NCI-H446 treated with DMSO at 0.1 percent for 48 hours (cell line): Measurements from ENCODE around the gene ZNF780B.
"Not testable (repeated sequence)": the region's sequence is repeated elsewhere in the genome, so short reads cannot be mapped to it uniquely, and the experiment has no call there.

Experiments used
- DNase-seq: peaks from one replicate; lab custom pipeline; 2025; lab: John Stamatoyannopoulos, UW

ZNF780B gene

DNA sequence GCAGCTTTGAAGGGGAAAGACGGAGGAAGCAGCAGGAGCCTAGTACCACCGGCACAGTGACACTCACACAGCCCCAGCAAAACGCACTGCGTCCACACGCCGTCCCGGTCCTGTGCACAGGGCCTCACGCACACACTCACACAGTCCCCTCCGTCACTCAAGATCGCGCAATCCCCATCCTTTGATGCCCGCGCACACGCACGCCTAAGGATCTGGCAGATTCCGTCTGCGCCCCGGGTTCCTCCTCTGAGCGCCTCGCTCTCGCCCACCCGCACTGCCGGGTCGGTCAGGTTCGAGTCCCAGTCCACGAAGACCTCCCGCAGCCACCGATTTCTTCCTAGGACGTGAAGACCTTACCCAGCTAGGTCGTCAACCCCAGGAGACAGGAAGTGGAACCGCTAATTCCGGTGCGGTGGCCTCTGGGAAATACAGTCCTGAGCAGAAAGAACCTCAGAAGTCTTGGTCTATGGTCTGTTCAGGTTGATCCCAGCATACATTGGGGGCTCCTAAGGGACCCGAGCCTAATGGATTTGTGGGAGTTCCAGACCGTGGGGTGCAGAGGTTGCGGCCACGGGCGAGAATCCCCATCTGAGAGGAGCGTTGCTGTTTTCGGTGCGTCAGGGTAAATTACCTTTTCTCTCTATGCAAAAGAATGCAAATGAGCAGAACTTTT lies at the start of gene ZNF780B:
Gene ZNF780B, minus strand, starts transcription at position 400 of the 673 bp plus-strand sequence. CDS start 5,899 bp downstream, outside the sequence.
- peak; percentile 29 for DNase-seq

DNA sequence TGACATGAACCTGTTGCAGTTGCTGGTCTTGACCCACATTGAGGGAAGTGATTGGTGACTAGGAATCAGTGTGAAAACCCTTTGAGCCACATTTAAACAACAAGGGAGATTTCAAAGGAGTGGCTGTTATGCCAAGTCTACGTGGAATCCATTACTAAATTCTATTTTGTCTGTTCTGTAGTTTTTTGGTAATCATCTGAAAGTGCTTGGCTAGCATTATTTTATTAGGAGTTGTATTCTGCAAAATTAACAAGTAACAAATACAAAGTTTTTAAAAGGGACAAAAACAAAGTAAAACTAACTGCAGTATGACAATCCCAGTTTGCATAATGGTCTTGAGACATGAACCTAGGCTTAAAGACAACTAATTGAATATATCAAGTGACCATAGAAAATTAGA lies 48.7 kb upstream of the ZNF780B start:
- DNase-seq: no peak

DNA sequence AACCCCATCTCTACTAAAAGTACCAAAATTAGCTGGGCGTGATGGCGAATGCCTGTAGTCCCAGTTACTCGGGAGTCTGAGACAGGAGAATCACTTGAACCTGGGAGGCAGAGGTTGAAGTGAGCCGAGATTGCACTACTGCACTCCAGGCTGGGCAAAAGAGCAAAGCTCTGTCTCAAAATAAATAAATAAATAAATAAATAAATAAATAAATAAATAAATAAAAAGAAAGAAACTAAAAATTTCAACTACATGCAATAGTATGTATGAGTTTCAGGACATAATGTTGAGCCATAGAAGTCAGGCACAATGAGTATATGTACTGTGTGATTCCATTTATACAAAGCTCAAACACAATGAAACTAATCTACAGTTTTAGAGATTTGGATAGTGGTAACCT lies 47.6 kb upstream of the ZNF780B start:
- no peak for DNase-seq

DNA sequence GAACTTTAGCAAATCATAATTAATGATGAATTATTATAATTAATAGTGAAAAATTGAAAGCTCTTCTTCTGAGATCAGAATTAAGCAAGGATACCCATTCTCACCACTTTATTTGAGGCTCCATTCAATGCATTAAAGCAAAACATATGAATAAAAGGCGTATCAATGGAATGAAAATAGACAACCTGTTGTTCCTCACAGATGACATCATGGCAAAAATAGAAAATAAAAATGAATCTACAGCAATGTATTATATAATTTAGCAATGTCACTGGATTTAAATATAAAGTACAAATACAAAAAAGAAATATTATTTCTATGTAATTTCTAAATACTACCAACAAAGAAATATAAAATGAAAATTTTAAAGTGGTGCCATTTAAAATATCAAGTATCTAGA lies 45.8 kb upstream of the ZNF780B start:
- DNase-seq: no peak

DNA sequence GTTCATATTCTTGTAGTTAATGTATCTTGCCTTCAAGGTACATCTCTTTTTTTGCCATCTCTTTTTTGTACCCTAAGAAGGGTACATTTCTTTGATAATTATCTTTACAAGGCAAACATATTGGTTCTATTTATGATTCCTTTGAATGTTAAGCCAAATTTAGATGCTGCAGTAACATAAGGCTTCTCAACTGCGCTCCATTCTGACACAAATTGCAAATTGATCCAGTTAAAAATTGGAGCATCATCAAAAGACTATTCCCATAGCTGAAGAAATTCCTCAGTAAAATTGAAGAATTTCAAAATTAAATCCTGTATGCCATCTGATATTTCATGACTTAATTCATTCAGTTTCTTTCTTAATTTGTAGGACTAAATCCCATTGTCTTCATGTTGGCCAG lies 37.4 kb upstream of the ZNF780B start:
- DNase-seq: no peak

DNA sequence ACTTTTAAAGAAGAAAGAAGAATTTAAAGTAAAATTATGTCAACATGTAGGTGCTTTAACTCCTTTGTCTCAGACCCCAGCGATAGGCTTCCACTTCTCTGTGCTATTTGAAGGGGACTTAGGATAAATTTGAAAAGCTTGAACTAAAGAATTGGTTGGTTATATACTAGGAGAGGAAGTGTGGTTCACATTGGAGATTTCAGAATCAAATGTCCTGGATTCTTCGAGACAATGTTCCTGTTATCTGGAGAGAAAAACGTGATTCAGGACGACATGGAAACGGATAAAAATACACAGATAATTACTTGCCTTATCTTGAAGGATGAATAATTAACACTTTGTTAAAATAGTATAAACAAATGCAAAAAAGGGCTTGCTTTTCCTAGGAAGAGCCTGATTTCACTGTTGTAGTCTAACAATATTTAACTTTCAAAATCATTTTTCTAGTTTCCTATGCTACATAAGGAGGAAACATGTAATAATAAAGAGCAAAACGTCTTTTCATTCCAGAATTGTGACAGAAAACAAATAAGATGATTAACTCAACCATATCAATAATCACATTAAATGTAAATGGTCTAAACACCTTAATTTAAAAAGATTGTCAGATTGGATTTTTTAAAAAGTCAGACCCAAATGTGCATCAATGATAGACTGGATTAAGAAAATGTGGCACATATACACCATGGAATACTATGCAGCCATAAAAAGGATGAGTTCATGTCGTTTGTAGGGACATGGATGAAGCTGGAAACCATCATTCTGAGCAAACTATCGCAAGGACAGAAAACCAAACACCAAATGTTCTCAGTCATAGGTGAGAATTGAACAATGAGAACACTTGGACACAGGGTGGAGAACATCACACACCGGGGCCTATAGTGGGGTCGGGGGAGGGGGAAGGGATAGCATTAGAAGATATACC lies 35.4 kb upstream of the ZNF780B start:
- DNase-seq: no peak

DNA sequence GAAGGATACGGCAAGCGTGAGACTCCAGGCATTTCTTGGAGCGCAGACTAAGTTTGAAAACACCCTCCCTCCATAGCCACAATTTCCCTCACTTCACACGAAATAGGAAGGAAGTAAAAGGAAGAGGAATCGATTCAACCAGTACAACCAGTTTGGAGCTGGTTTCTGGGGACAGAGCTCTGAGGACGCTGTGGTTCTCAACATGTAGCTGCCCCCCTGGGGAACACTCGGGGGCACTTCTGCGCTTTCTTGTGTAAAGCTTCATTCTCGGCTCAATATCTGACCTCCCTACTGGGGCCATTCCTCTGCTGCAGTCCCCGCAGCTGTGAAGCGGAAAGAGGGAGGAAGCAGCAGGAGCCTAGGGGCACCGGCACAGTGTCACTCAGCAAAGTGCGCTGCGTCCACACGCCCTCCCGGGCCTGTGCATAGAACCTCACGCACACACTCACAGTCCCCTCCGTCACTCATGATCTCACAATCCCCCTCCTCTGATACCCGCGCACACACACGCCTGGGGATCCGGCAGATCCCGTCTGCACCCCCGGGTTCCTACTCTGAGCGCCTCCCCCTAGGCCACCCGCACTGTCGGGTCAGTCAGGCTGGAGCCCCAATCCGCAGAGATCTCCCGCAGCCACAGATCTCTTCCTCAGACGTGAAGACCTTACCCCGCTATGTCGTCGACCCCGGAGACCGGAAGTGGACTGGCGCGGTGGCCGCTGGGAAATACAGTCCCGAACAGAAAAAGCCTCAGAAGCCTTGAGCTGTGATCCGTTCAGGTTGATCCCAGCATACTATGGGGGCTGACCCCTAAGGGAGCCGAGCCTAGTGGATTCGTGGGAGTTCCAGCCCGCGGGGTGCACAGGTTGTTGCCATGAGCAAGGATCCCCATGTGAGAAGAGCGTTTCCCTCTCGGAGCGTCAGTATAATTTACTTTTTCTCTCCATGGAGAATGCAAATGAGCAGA lies 34.5 kb upstream of the ZNF780B start, which contains the start of gene ZNF780A:
Gene ZNF780A, minus strand, starts transcription at position 703 of the 964 bp plus-strand sequence. CDS start 6,190 bp downstream, outside the sequence.
- DNase-seq: peak; percentile 57

DNA sequence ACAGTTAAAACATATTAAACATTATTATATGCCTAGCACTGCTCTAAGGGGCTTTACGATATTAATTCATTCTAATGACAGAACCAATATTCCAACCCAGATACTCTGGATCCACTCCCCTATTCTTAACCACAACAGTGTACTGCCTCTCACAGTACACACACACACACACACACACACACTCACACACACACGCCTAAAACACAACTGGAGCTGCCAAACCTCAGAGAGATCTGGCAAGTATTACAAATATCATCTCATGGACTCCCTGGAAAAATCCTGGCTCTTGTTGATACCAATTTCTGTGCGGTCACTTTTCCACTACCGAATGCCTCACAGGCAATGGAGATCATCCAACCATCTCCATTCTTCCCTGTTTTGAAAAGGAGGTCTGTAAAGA lies 33.4 kb upstream of the ZNF780B start:
- no peak for DNase-seq

DNA sequence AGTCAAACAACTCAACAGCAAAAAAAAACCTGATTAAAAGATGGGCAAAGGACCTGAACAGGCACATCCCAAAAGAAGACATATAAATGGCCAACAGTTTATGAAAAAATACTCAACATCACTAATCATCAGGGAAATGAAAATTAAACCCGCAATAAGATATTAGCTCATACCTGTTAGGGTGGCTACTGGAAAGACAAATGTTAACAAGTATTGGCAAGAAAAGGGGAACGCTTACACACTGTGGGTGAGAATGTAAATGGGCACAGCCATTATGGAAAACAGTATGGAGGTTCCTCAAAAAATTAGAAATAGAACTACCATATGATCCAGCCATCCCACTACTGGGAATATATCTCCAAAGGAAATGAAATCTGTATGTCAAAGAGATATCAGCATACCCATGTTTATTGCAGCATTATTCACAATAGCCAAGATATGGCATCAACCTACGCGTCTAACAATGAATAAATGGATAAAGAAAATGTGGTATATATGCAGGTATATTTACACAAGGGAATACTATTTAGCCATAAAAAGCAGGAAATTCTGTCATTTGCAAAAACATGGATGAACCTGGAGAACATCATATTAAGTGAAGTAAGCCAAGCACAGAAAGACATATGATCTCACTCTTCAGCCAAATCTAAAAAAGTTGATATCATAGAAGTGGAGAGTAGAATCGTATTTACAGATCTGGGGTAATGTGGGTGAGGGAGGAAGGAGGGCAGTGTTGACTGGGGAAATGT lies 32.4 kb upstream of the ZNF780B start:
- no peak for DNase-seq

DNA sequence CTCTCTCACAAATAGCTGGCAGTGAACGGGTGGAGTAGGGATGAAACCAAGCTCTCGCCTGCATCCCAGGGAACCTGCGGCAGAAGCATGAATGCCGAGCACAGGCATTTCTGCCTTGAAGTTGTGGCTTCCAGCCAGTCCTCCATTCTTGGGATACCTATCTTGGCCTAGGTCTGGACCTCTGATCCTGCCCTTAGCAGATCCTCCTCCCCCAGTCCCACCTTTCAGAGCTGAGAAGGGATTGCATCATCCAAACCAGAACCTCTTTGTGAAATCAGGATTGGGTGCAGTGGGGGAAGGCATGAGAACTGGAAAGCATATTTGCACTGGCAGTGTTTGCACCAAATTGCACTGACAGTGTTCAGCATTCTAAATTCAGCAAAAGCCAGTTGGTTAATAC lies 28.9 kb upstream of the ZNF780B start:
- DNase-seq: no peak

DNA sequence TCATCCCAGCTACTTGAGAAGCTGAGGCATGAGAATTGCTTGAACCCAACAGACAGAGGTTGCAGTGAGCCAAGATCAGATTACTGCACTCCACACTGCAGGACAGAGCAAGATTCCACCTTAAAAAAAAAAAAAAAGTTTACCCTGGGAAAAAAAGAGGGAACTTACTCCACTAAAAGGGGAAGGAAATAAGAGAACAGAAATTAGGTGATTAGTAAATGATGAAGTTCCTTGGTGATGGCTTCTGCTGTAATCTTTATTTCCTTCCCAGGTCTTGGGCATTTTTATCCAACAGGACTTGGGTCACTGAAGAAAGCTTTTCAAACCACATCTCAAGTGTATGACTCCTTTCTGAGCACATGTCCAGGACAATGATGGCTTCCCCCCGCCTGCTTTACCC lies 25.4 kb upstream of the ZNF780B start:
- no peak for DNase-seq

DNA sequence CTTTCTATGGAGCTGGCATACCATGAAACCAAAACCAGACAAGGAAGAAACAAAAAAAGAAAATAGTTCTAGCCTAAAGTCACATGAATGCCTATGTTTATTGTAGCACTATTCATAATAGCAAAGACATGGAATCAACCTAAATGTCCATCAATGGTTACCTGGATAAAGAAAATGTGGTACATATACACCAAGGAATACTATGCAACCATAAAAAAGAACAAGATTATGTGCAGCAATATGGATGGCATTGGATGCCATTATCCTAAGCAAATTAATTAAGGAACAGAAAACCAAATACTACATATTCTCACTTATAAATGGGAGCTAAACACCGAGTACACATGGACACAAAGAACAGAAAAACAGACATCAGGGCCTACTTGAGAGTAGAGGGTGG lies 24.3 kb upstream of the ZNF780B start:
- no peak for DNase-seq

DNA sequence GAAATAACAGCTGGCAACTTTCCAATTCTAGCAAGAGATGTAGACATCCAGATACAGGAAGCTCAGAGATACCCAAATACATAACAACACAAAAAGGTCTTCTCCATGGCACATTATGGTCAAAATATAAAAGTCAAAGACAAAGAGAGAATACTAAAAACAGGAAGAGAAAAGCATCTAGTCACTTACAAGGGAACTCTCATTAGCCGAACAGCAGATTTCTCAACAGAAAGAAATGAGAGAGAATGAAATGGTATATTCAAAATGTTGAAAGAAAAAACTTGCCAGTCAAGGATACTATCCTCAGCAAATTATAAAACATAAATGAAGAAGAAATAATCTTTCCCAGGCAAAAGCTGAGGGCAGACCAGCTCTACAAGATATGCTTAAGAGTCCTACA lies 22.3 kb upstream of the ZNF780B start:
- no peak for DNase-seq

DNA sequence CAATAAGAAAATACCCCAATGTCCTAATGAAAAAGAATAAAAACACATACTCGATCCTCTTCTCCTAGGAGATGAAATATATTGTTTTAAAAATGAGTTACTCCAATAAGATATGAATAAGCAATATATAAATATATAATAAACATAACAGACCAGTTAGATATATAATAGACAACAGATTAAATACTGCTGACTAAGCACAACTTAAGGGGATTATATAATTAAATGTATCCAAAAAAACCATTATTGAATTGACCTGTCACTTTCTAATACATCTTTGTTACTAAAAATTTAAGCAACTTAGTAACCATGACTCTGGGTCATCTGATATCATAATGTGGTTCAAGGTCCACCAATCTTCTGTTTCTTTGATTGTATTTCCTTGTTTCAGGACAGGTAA lies 14.0 kb upstream of the ZNF780B start:
- DNase-seq: no peak

DNA sequence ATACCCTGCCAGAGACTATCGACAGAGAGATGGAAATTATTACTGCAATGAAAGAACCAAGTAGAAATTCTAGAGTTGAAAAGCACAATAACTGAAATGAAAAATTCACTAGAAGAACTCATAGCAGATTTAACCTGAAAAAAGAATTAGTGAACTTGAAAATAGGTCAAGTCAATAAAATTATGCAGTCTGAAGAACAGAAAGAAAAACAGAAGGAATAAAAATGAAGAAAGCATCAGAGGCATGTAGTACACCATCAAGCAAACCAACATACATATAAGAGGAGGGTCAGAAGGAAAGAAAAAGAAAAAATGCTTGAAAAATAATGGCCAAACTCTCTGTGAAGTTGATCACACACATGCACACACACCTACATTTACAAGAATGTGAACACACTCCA lies 3.6 kb upstream of the ZNF780B start:
- DNase-seq: no peak

DNA sequence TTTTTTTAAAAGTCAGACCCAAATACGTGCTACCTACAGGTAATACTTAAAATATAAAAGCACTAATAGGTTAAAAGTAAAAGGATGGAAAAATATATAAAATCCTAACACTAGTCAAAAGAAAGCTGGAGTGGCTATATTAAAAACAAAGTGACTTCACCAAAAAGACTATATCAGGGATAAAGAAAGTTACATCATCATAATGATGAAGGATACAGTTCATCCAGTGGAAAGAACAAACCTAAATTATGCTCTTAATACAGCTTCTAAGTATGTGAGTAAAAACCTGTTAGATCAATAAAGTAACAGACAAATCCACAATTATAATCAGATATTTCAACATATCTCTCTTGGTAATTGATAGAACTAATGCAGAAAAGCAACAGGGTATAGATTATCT lies 1.1 kb upstream of the ZNF780B start:
- DNase-seq: no peak

DNA sequence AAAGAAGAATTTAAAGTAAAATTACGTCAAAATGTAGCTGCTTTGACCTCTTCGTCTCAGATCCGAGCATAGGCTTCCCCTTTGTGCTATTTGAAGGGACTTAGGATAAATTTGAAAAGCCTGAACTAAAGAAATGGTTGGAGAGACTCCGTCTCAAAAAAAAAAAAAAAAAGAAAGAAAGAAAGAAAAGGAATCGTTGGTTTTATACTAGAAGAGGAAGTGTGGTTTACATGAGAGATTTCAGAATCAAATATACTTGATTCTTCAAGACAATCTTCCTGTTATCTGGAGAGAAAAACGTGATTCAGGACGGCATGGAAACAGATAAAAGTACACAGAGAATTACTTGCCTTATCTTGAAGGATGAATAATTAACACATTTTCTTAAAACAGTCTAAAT lies 474 bp upstream of the ZNF780B start:
- DNase-seq: no peak

DNA sequence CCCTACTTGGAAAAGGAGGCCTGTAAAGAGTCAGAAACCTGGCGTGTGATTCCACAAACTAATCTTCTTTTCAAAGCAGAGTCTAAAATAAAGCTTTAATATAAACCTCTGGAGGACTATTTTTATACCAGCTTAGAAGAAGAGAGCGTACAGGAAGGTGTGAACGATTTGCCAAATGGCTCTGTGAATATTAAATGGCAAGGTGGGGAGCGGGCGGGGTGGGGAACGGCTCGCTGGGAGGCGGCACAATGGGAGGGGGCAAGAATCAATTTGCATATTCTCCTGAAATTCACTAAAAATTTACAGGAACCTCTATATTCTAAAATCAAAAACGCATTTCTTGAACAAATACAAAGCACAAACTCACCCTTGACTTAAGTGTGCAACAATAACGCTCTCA lies 982 bp downstream of the ZNF780B start:
- no peak for DNase-seq

DNA sequence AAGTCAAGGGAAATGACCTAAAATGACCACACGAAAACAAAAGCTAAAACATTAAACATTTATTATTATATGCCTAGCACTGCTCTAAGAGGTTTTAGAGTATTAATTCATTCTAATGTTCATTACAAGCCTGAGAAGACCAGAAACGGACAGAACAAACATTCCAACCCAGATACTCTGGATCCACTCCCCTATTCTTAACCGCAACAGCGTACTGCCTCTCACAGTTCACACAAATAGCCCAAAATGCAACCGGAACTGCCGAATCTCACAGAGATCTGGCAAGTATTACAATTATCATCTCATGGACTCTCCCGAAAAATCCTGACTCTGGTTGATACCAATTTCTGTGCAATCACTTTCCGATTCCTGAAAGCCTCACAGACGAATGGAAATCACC lies 1.4 kb downstream of the ZNF780B start:
- no peak for DNase-seq

DNA sequence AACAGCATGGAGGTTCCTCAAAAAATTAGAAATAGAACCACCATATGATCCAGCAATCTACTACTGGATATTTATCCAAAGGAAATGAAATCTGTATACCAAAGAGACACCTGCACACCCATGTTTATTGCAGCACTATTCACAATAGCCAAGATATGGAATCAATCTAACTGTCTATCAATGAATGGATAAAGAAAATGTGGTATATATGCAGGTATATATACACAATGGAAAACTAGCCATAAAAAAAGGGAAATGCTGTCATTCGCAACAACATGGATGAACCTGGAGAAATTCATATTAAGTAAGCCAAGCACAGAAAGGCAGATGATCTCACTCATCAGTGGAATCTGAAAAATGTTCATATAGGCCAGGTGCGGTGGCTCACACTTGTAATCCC lies 2.5 kb downstream of the ZNF780B start:
- DNase-seq: no peak

DNA sequence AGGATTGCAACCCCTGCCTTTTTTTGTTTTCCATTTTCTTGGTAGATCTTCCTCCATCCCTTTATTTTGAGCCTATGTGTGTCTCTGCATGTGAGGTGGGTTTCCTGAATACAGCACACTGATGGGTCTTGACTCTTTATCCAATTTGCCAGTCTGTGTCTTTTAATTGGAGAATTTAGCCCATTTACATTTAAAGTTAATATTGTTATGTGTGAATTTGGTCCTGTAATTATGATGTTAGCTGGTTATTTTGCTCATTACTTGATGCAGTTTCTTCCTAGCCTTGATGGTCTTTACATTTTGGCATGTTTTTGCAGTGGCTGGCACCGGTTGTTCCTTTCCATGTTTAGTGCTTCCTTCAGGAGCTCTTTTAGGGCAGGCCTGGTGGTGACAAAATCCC lies 14.3 kb downstream of the ZNF780B start:
- not testable (repeated sequence) for DNase-seq
